A673 (cell line): Measurements from ENCODE around the gene CD83.

Source experiments
- CTCF ChIP-seq: fragments of 300-800, 200-600 bp; sonication (generic); conservative IDR thresholded peaks from 2 replicates; pipeline ENCODE4 v1.5.1; 2017; ENCODE audit warnings: low read depth, mild to moderate bottlenecking, antibody characterized with exemption, low read length, moderate library complexity, mixed read lengths
- EZH2 ChIP-seq: fragments of 200-600 bp; sonication (generic); IDR thresholded peaks from 2 replicates; pipeline ENCODE4 v1.6.1; 2017; ENCODE audit warnings: borderline replicate concordance, low read depth, mild to moderate bottlenecking, mixed read lengths, antibody characterized with exemption, low read length; ENCODE audit not compliant: poor library complexity, severe bottlenecking

GRCh38 chr6:14153228-14153627 is 35.7 kb downstream of the CD83 start:
- no peak for TF ChIP-seq CTCF
- no peak for TF ChIP-seq EZH2
